ENCODE measurements around the gene PMP22. TPM values are rescaled to one million over a fixed set of nuclear protein-coding genes. Genes with fewer than 3 reads are reported as not detected.

The PMP22 gene
- polyA plus RNA-seq, 1 donor (not counting 4 experiments of a cell fraction or from before 2014, with no cell fraction given) = 7.9 TPM

GRCh38 chr17:15268461-15268860 lies 3.3 kb upstream of the PMP22 start:
- Histone ChIP-seq H3K79me2 (ENCODE audit: control insufficient read depth, insufficient read depth, low read length) (no peaks in the 10 kb centered on the region), H3K4me3 (ENCODE audit: control insufficient read depth in 2 of 3, extremely low read depth in 1 of 3, insufficient read depth in 2 of 3, low read depth in 1 of 3, low read length in 3 of 3) (no peak overlapping the region), H3K9ac (ENCODE audit: control insufficient read depth, extremely low read depth, insufficient read depth, low read length) (no peak overlapping the region), H2AFZ (ENCODE audit: control insufficient read depth, low read length) (no peak overlapping the region), H3K27me3 (ENCODE audit: control insufficient read depth, extremely low read depth, insufficient read depth, low read length) (peaks cover 10% of the 10 kb centered on the region), H3K9me3 (ENCODE audit: control insufficient read depth, low read depth, low read length) (no peaks in the 10 kb centered on the region), H3K9me1 (ENCODE audit: control insufficient read depth, extremely low read depth, insufficient read depth, low read length) (no peaks in the 10 kb centered on the region), H3K36me3 (ENCODE audit: control insufficient read depth in 2 of 2, extremely low read depth in 1 of 2, insufficient read depth in 2 of 2, low read length in 2 of 2) (no peaks in the 10 kb centered on the region), H4K20me1 (ENCODE audit: control insufficient read depth, extremely low read depth, insufficient read depth, low read length) (no peaks in the 10 kb centered on the region), H3K27ac (ENCODE audit: control insufficient read depth, insufficient read depth, low read length) (no peak overlapping the region), H3K4me1 (ENCODE audit: control insufficient read depth, extremely low read depth, insufficient read depth, low read length) (peaks cover 3% of the 10 kb centered on the region), H3K4me2 (ENCODE audit: control insufficient read depth, extremely low read depth, insufficient read depth, low read depth, low read length) (no peak overlapping the region)
- TF ChIP-seq EZH2 (IDR thresholded peaks at IDR 0.05; ENCODE audit: low read length) (no peak), CTCF (optimal IDR thresholded peaks at IDR 0.05 in 1 of 3, IDR thresholded peaks at IDR 0.05 in 1 of 3, conservative IDR thresholded peaks at IDR 0.05 in 1 of 3; ENCODE audit: extremely low read depth in 1 of 3, insufficient read depth in 2 of 3, low read length in 3 of 3) (no peak)
- DNase-seq (ENCODE audit: low read depth, low spot score) (no peak), FAIRE-seq (no peak)
- dilution Hi-C loops (cut with MboI; ENCODE audit: extremely low pct_ligation_motif_present, low sequenced_read_pairs) = no loop called here

GRCh38 chr17:15267996-15268395 lies 2.9 kb upstream of the PMP22 start:
- no peak overlapping the region for H3K4me2 ChIP-seq (ENCODE audit: control insufficient read depth, extremely low read depth, insufficient read depth, low read depth, low read length)
- no peak overlapping the region for H3K27ac ChIP-seq (ENCODE audit: control insufficient read depth, insufficient read depth, low read length)
- TF ChIP-seq CTCF (optimal IDR thresholded peaks at IDR 0.05 in 1 of 3, IDR thresholded peaks at IDR 0.05 in 1 of 3, conservative IDR thresholded peaks at IDR 0.05 in 1 of 3; ENCODE audit: extremely low read depth in 1 of 3, insufficient read depth in 2 of 3, low read length in 3 of 3) (no peak), EZH2 (IDR thresholded peaks at IDR 0.05; ENCODE audit: low read length) (no peak)
- H2AFZ ChIP-seq (ENCODE audit: control insufficient read depth, low read length) = no peak overlapping the region
- peaks cover 8% of the 10 kb centered on the region for H3K4me1 ChIP-seq (ENCODE audit: control insufficient read depth, extremely low read depth, insufficient read depth, low read length)
- no peak overlapping the region for H3K9ac ChIP-seq (ENCODE audit: control insufficient read depth, extremely low read depth, insufficient read depth, low read length)
- no peaks in the 10 kb centered on the region for H3K36me3 ChIP-seq (ENCODE audit: control insufficient read depth in 2 of 2, extremely low read depth in 1 of 2, insufficient read depth in 2 of 2, low read length in 2 of 2)
- H4K20me1 ChIP-seq (ENCODE audit: control insufficient read depth, extremely low read depth, insufficient read depth, low read length) = no peaks in the 10 kb centered on the region
- no peaks in the 10 kb centered on the region for H3K79me2 ChIP-seq (ENCODE audit: control insufficient read depth, insufficient read depth, low read length)
- DNase-seq (ENCODE audit: low read depth, low spot score) (no peak), FAIRE-seq (no peak)
- dilution Hi-C loops (cut with MboI; ENCODE audit: extremely low pct_ligation_motif_present, low sequenced_read_pairs) = no loop called here
- no peaks in the 10 kb centered on the region for H3K9me3 ChIP-seq (ENCODE audit: control insufficient read depth, low read depth, low read length)
- H3K9me1 ChIP-seq (ENCODE audit: control insufficient read depth, extremely low read depth, insufficient read depth, low read length) = no peaks in the 10 kb centered on the region
- H3K27me3 ChIP-seq (ENCODE audit: control insufficient read depth, extremely low read depth, insufficient read depth, low read length) = peaks cover 15% of the 10 kb centered on the region
- H3K4me3 ChIP-seq (ENCODE audit: control insufficient read depth in 2 of 3, extremely low read depth in 1 of 3, insufficient read depth in 2 of 3, low read depth in 1 of 3, low read length in 3 of 3) = no peak overlapping the region
